Left renal cortex interstitium (tissue), 4 donors: Measurements from ENCODE around the gene LRRC32. TPM values are rescaled to one million over a fixed set of nuclear protein-coding genes. Genes with fewer than 3 reads are reported as not detected.

Experiments used
- DNase-seq, 4 donors: peaks; one replicate each; pipeline ENCODE4 v3.0.0-alpha.2; 2013; ENCODE audit warnings: low read depth in 4 of 4, low spot score in 2 of 4, missing footprints in 1 of 4
- polyA plus RNA-seq, 4 donors: library from polyadenylated mRNA; unstranded; fragments of 120-200 nt; gene quantifications; one replicate each; pipeline ENCODE4 v1.2.1, GENCODE V29; 2013; ENCODE audit not compliant: insufficient read length in 4 of 4

The LRRC32 gene
- polyA plus RNA-seq, result 10 to 100 TPM; 57.0 to 79.4 (median 61.6) TPM

- no peak for DNase-seq
Measured at GRCh38 chr11:76670485-76671236, at the start of gene LRRC32. Gene LRRC32 (minus strand): TSS chr11:76670747. CDS start chr11:76665954, 4,793 bp downstream.

- DNase-seq, result no peak
Measured at GRCh38 chr11:76719686-76720085, 49.1 kb upstream of the LRRC32 start.

GRCh38 chr11:76719281-76719680 is 48.7 kb upstream of the LRRC32 start:
- DNase-seq, result no peak

GRCh38 chr11:76717816-76718215 is 47.3 kb upstream of the LRRC32 start:
- no peak for DNase-seq

GRCh38 chr11:76717369-76717768 is 46.8 kb upstream of the LRRC32 start:
- no peak for DNase-seq

- no peak for DNase-seq
Measured at GRCh38 chr11:76716268-76716667, 45.7 kb upstream of the LRRC32 start.

- DNase-seq, result no peak
Measured at GRCh38 chr11:76714493-76714892, 43.9 kb upstream of the LRRC32 start.

GRCh38 chr11:76713499-76713898 is 43.0 kb upstream of the LRRC32 start:
- no peak for DNase-seq

- no peak for DNase-seq
Measured at GRCh38 chr11:76712125-76712524, 41.6 kb upstream of the LRRC32 start.

- DNase-seq, result no peak
Measured at GRCh38 chr11:76709756-76710155, 39.2 kb upstream of the LRRC32 start.

- DNase-seq, result no peak
Measured at GRCh38 chr11:76708972-76709660, 38.6 kb upstream of the LRRC32 start.

- no peak for DNase-seq
Measured at GRCh38 chr11:76707293-76707825, 36.8 kb upstream of the LRRC32 start.

- no peak for DNase-seq
Measured at GRCh38 chr11:76706667-76707066, 36.1 kb upstream of the LRRC32 start.

GRCh38 chr11:76705826-76706225 is 35.3 kb upstream of the LRRC32 start:
- DNase-seq, result no peak

- DNase-seq, result no peak
Measured at GRCh38 chr11:76704171-76704948, 33.8 kb upstream of the LRRC32 start.

GRCh38 chr11:76703707-76704106 is 33.2 kb upstream of the LRRC32 start:
- DNase-seq, result no peak

GRCh38 chr11:76702336-76703128 is 32.0 kb upstream of the LRRC32 start:
- no peak for DNase-seq

GRCh38 chr11:76701294-76702040 is 30.9 kb upstream of the LRRC32 start:
- DNase-seq, result no peak
